Gastroesophageal sphincter (tissue), 4 donors: Measurements from ENCODE around the gene MED26. TPM values are rescaled to one million over a fixed set of nuclear protein-coding genes. Genes with fewer than 3 reads are reported as not detected.

ENCODE experiments used
- ATAC-seq: fragments of 150-250 bp; one replicate; pipeline ENCODE4 v1.9.1; 2016; ENCODE audit warnings: mild to moderate bottlenecking, moderate library complexity
- H3K27ac ChIP-seq, 4 donors: fragments of 200-600 bp; sonication (generic) in 3 of 4; 1 replicate in 3 of 4; 2 replicates in 1 of 4; pipeline ENCODE4 v1.5.1; 2016 to 2019
- H3K27me3 ChIP-seq: fragments of 200-600 bp; sonication (generic); one replicate; pipeline ENCODE4 v1.5.1; 2019
- H3K36me3 ChIP-seq, 2 donors: fragments of 200-600 bp; sonication (generic); one replicate each; pipeline ENCODE4 v1.5.1; 2019; ENCODE audit warnings: control low read depth in 1 of 2
- H3K4me1 ChIP-seq, 3 donors: fragments of 200-600 bp; sonication (generic); 1 replicate in 2 of 3; 2 replicates in 1 of 3; pipeline ENCODE4 v1.5.1; 2016 to 2019; ENCODE audit warnings: control low read depth in 2 of 3
- H3K4me3 ChIP-seq, 2 donors: fragments of 200-600 bp; sonication (generic); one replicate each; pipeline ENCODE4 v1.5.1; 2019; ENCODE audit warnings: mild to moderate bottlenecking in 1 of 2, moderate library complexity in 1 of 2
- H3K9me3 ChIP-seq, 3 donors: fragments of 200-600 bp; sonication (generic); one replicate each; pipeline ENCODE4 v1.5.1; 2017 to 2019; ENCODE audit warnings: control low read depth in 2 of 3
- EP300 ChIP-seq: sonication (generic); formaldehyde crosslinking; IDR thresholded peaks from one replicate; pipeline ENCODE4 v1.6.1; 2017; ENCODE audit warnings: antibody characterized with exemption, mild to moderate bottlenecking
- POLR2A ChIP-seq, 2 donors: fragments of 450-650 bp; IDR thresholded peaks; one replicate each; pipeline ENCODE4 v1.6.1; 2017; ENCODE audit warnings: antibody characterized with exemption in 2 of 2, mild to moderate bottlenecking in 2 of 2, moderate library complexity in 1 of 2
- POLR2AphosphoS5 ChIP-seq: sonication (generic); formaldehyde crosslinking; IDR thresholded peaks from one replicate; pipeline ENCODE4 v1.6.1; 2017; ENCODE audit warnings: antibody characterized with exemption
- WGBS, 2 donors: methylation state at CpG; one replicate each; pipeline ENCODE4 v1.1.5; 2018; ENCODE audit warnings: low coverage in 1 of 2; 5-methylcytosine and 5-hydroxymethylcytosine counted together
- total RNA-seq, 4 donors: library from RNA; depleted of rRNA; stranded (reverse); fragments of >200 nt; gene quantifications; one replicate each; pipeline ENCODE4 v1.1.0, GENCODE V29; 2016
- TF ChIP-seq, protein P1 (sequence below), 4 experiments: fragments of 200-600 bp in 2 of 4; fragments of 450-650 bp in 2 of 4; sonication (generic) in 1 of 4; IDR thresholded peaks; one replicate each; pipeline ENCODE4 v1.5.1; 2017 to 2019; ENCODE audit warnings: antibody characterized with exemption in 4 of 4, mild to moderate bottlenecking in 2 of 4, moderate library complexity in 2 of 4

Gene MED26
- total RNA-seq, 4 donors from 2014 or later, result 5.8 to 10.5 (median 8.3) TPM

DNA sequence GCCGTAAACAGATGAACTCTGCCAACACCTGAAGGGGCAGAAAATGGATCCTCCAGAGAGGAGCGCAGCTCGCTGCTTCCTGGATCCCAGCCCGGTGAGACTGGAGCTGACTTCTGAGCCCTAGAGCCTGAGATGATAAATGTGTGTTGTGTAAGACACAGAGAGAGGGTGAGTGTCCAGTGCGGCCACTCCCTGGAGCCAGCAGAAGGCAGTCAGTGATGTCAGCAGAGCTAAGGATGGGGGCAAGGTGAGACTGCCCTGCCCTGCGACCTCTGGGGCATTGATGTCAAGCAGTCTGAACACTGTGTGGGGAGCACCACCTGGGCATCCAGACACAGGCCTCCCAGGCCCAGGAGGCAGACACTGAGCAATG is 46.0 kb downstream of the MED26 start:
- Histone ChIP-seq H3K27ac (peak overlapping the region in 3 of 4 donors; percentile 33 to 70 (median 35)), H3K27me3 (no peaks in the 10 kb centered on the region), H3K36me3 (peaks cover 0 to 28% of the 10 kb centered on the region in 2 donors), H3K4me3 (no peak overlapping the region), H3K9me3 (no peaks in the 10 kb centered on the region), H3K4me1 (peaks cover 0 to 87% (median 31%) of the 10 kb centered on the region in 3 donors)
- WGBS, 2 donors, result 90% methylated on average over 2 of the region's 6 CpGs; no CpG with 5 or more reads in 1 of the 2 donors
- peak; percentile 63 for ATAC-seq
- TF ChIP-seq POLR2A (IDR thresholded peaks at IDR 0.05) (no peak), EP300 (no peak), POLR2AphosphoS5 (no peak)
- TF ChIP-seq, protein P1, sequence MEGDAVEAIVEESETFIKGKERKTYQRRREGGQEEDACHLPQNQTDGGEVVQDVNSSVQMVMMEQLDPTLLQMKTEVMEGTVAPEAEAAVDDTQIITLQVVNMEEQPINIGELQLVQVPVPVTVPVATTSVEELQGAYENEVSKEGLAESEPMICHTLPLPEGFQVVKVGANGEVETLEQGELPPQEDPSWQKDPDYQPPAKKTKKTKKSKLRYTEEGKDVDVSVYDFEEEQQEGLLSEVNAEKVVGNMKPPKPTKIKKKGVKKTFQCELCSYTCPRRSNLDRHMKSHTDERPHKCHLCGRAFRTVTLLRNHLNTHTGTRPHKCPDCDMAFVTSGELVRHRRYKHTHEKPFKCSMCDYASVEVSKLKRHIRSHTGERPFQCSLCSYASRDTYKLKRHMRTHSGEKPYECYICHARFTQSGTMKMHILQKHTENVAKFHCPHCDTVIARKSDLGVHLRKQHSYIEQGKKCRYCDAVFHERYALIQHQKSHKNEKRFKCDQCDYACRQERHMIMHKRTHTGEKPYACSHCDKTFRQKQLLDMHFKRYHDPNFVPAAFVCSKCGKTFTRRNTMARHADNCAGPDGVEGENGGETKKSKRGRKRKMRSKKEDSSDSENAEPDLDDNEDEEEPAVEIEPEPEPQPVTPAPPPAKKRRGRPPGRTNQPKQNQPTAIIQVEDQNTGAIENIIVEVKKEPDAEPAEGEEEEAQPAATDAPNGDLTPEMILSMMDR (IDR thresholded peaks at IDR 0.05), result no peak

DNA sequence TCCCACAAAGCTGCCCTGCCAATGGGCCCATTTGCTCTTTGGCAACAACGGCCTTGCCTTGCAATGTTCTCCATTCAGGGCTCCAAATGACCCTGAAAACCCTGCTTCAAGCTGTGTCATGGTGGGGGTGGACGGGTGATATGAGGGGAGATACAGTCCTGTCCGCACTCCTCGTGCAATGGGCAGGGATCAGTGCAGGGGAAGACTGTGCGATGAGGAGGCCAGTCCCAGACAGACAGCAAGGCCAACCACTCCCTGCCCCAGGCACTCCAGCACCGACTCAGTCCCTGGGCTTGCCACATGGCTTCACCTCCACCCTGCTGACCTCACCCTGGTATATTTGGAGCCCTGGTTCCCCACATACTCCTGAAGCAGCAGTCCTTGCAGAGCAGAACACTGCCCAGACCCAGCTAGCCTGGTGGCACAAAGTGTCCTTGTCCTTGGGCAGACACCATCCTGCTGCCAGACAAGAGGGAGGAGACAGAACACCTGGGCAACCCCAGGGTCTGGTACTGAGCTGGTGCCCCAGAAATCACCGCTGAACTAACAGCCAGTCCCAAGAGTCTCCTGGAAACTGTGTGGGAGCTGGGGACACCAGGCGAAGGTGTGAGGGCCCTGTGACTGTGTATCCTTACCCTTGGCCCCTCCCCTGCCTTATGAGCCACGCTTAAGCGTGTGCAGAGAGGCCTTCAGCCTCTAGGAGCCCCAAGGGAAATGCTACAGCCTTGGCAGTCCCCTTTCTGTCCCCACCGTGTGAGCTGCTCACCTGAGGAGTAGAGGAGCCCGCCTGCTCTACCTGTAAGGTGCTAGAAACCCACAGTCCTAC is 46.6 kb downstream of the MED26 start:
- TF ChIP-seq POLR2AphosphoS5 (no peak), POLR2A (IDR thresholded peaks at IDR 0.05) (no peak), EP300 (no peak)
- TF ChIP-seq, protein P1 (IDR thresholded peaks at IDR 0.05), result no peak
- no peak for ATAC-seq
- peaks cover 0 to 86% (median 31%) of the 10 kb centered on the region in 3 donors for H3K4me1 ChIP-seq
- peaks cover 0 to 34% of the 10 kb centered on the region in 2 donors for H3K36me3 ChIP-seq
- no peaks in the 10 kb centered on the region for H3K27me3 ChIP-seq
- 70 to 87% methylated on average over 2 to 3 of the region's 12 CpGs for WGBS, 2 donors
- H3K4me3 ChIP-seq, result no peak overlapping the region
- H3K9me3 ChIP-seq, result no peaks in the 10 kb centered on the region
- H3K27ac ChIP-seq, result peak overlapping the region in 2 of 4 donors; percentile 4 to 70

DNA sequence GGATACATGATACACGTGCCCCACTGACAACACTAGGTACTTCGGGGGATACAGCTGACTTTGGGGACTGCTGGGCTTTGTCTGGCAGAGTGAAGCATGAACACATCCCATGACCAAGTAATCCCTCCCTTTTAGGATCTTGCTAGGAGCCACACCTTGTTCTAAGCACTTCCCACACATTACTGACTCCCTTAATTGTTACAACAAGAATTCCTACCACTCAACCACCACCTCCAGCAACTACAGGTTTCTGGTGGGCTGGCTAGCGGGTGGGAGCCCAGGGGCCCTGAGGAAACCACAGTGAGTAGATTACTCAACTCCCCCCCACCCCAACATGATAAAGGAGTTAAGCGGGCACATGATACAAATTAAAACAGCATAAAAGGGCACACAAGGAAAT is 48.6 kb downstream of the MED26 start:
- TF ChIP-seq, protein P1 (IDR thresholded peaks at IDR 0.05), result no peak
- TF ChIP-seq POLR2A (IDR thresholded peaks at IDR 0.05), result no peak
- TF ChIP-seq EP300, result no peak
- TF ChIP-seq POLR2AphosphoS5, result no peak
- 74 to 100% methylated on average over 1 to 4 of the region's 4 CpGs for WGBS, 2 donors

DNA sequence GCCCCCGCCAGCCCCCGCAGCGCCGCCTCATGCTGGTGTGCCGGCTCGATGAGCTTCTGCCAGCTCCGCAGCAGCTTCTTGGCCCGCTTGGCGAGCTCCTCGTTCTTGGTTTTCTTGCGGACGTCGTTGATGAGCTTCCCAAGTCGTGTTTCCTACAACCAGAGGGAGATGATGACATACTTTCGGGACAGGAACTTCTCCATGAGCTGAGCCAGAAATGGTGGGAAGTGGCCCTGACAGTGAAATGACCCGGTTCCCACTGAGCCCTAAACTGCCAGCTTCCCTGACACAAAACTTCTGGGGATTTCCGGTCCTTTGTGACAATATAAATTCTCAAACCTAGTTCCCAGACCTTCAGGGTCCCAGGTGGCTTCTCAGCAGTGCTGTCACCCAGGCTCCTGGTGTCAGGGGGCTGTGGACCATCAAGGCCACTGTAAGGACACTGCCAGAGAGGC is 50.4 kb downstream of the MED26 start:
- 58 to 76% methylated on average over 4 of the region's 17 CpGs for WGBS, 2 donors
- Histone ChIP-seq H3K9me3 (no peaks in the 10 kb centered on the region), H3K27ac (no peak overlapping the region), H3K36me3 (peaks cover 0 to 54% of the 10 kb centered on the region in 2 donors), H3K27me3 (no peaks in the 10 kb centered on the region), H3K4me3 (no peak overlapping the region), H3K4me1 (peaks cover 0 to 84% (median 29%) of the 10 kb centered on the region in 3 donors)
- TF ChIP-seq, protein P1 (IDR thresholded peaks at IDR 0.05), result no peak
- TF ChIP-seq POLR2AphosphoS5, result no peak
- TF ChIP-seq POLR2A (IDR thresholded peaks at IDR 0.05), result no peak
- TF ChIP-seq EP300, result no peak
- no peak for ATAC-seq

More for the DNA sequence above, 48.6 kb downstream of the MED26 start:
- Histone ChIP-seq H3K27ac (peak overlapping the region in 1 of 4 donors; percentile 1), H3K36me3 (peaks cover 0 to 54% of the 10 kb centered on the region in 2 donors), H3K9me3 (no peaks in the 10 kb centered on the region), H3K4me3 (no peak overlapping the region), H3K4me1 (peaks cover 0 to 86% (median 30%) of the 10 kb centered on the region in 3 donors), H3K27me3 (no peaks in the 10 kb centered on the region)
- no peak for ATAC-seq
